Prostate gland (tissue), 2 donors: ENCODE data around the gene ABCC6.

Experiments used
- POLR2A ChIP-seq: fragments of 450-650 bp; IDR thresholded peaks from one replicate; pipeline ENCODE4 v1.6.1; 2016; ENCODE audit warnings: antibody characterized with exemption, mild to moderate bottlenecking
- POLR2AphosphoS5 ChIP-seq: sonication (generic); formaldehyde crosslinking; IDR thresholded peaks from one replicate; pipeline ENCODE4 v1.6.1; 2017; ENCODE audit warnings: antibody characterized with exemption
- TF ChIP-seq, protein P1 (sequence below), 4 experiments: fragments of 200-600 bp in 2 of 4; fragments of 450-650 bp in 2 of 4; sonication (generic) in 2 of 4; IDR thresholded peaks; 1 replicate in 3 of 4; 2 replicates in 1 of 4; pipeline ENCODE4 v1.5.1; 2016 to 2019; ENCODE audit warnings: antibody characterized with exemption in 4 of 4, mild to moderate bottlenecking in 2 of 4, moderate library complexity in 2 of 4

DNA sequence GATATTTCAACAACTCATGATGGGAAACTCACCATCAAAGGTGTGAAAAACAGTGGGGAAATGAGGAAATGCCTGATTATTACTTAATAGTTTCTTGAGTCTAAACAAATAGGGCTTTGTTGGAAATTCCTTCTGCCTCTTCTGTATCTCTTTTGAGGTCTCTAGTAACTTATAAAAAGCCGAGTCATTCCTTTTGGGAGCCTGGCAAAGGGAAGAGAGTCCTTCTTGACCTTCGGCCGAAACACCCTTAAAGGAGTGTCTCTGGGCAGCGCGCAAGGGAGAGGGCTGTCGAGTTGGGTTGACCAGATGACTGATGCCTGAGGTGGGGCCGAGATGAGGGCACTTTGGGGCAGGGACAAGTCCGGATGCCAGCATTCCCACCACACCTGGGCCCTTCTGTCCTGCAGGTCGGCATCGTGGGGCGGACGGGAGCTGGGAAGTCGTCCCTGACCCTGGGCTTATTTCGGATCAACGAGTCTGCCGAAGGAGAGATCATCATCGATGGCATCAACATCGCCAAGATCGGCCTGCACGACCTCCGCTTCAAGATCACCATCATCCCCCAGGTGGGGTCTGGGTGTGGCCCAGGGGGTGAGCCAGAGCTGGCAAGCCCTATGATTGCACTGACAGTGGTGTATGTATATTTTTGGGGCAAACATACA, 89.2 kb downstream of the ABCC6 start:
- TF ChIP-seq, protein P1, sequence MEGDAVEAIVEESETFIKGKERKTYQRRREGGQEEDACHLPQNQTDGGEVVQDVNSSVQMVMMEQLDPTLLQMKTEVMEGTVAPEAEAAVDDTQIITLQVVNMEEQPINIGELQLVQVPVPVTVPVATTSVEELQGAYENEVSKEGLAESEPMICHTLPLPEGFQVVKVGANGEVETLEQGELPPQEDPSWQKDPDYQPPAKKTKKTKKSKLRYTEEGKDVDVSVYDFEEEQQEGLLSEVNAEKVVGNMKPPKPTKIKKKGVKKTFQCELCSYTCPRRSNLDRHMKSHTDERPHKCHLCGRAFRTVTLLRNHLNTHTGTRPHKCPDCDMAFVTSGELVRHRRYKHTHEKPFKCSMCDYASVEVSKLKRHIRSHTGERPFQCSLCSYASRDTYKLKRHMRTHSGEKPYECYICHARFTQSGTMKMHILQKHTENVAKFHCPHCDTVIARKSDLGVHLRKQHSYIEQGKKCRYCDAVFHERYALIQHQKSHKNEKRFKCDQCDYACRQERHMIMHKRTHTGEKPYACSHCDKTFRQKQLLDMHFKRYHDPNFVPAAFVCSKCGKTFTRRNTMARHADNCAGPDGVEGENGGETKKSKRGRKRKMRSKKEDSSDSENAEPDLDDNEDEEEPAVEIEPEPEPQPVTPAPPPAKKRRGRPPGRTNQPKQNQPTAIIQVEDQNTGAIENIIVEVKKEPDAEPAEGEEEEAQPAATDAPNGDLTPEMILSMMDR (IDR thresholded peaks at IDR 0.05) = no peak
- no peak for TF ChIP-seq POLR2AphosphoS5
- no peak for TF ChIP-seq POLR2A
